HG03039 (cell line): ENCODE measurements around the gene KLC4.

Experiments
- ATAC-seq: cut with Tn5 transposase; IDR thresholded peaks from one replicate; pipeline ENCODE4 v1.9.1; 2021; ENCODE audit warnings: mild to moderate bottlenecking, moderate library complexity; ENCODE audit not compliant: unreplicated experiment

KLC4 gene

DNA sequence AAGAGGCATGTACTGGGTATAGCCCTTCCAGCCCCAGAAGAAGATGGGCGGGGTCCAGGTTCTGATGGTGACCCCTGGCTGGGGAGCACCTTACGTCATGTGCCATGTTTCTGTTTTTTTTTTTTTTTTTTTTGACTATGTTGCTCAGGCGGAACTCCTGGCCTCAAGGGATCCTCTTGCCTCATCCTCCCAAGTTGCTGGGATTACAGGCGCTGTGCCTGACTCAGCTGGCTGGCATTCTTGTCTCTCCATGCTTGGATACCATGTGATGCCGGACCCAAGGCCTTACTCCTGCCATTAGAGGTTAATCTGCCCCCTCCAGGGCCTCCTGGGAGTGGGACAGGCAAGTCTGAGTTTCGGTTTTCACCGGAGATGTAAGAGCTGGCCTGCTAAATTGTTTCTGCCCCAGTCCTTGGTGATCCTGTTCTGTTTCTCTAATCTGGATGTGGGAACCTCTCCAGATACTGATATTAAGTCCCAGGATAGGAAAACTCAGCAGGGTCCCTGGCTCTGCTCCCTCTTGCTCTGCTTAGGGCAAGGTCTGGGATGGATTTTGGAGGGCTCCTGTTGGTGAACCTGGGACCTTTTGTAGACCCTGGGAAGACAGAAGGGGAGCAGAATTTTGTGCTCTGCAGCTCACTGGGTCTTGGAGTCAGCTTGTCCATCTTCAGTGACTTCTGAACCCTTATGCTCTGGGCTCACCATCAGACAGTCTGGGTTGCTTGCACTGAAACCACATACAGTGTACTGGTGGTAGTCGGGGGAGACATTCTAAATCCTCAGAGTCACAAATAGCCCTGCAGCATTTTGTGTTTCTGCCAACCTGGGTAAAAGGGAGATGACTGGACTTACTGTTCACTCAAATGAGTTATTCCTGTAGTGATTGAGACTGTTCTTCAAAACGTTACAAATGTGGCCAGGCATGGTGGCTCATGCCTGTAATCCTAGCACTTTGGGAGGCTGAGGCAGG is 61.8 kb downstream of the KLC4 start:
- no peak for ATAC-seq

DNA sequence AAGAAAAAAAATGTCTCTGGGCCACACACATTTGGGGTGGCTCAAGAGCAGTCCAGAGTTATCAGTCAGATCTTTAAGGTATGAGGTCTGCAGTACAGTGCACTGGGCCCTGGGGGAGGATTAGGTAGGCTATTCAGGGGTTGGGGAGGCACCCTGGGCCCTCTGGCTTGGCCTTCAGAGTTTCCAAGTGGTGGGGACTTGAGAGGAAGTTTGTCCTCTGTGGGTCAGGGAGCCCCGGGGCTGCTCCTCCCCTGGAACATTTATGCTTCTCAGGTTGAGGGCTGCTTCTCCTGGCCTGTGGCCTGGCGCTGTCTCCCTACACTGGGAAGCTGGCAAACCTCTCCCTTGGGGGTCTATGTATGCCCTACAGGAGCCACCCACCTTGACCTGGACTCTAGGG is 62.7 kb downstream of the KLC4 start:
- ATAC-seq, result no peak

DNA sequence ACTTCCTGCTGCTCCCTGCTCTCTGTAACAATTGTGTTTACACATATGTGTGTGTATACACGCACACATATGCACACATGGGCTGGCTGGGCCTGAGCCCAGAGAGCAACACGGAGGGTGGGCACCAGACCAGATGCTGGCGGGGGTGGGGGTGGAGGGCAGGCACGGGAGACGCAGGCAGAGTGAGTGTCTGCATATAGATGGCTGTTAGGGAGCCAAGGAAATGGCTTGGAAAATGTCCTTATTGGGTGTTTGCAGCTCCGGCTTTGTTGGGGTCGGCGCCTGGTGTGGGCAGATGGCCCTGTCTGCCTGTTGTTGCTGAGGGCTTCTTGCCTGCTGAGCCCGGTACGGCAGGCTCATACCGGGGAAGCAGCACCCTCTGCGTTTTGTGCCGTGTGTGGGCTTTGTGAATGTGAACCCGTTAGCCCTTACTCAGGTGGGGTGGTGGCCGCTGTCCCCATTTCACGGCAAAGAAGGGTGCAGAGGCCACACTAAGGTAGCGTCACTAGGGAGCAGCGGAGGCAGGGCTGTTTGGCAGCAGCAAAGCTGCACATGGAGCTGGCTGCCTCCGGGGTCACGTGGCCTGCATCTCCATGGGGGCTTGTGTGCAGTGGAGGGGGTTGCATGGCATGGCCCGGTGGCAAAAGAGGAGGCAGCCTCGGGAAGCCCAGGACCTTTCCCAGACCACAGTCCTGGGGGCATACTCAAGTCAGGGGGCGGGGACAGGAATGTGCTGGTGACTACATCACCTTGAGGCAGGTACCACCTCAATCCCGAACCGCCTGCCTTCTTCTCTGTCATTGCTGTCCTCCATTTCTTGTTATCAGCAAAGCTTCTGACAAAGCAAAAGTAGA is 64.3 kb downstream of the KLC4 start:
- no peak for ATAC-seq

DNA sequence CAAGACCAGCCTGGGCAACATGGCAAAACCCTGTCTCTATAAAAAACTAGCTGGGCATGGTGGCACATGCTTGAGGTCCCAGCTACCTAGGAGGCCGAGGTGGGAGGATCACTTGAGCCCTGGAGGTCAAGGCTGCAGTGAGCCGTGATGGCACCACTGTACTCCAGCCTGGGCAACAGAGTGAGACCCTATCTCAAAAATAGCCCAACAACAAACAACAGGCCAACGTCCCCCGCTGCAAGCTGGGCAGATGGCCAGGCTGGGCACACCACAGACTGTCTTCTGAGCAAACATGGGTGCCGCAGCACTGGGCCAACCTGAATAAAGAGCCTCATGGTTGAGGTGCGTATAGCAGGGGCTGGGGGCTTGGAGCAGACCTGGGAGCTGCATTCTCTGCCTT is 65.0 kb downstream of the KLC4 start:
- ATAC-seq, result no peak
